HG02642 (cell line): ENCODE results near the gene CHML.

Experiments used
- ATAC-seq: cut with Tn5 transposase; IDR thresholded peaks from one replicate; pipeline ENCODE4 v1.9.1; 2021; ENCODE audit warnings: mild to moderate bottlenecking; ENCODE audit not compliant: unreplicated experiment, poor library complexity

CHML gene

DNA sequence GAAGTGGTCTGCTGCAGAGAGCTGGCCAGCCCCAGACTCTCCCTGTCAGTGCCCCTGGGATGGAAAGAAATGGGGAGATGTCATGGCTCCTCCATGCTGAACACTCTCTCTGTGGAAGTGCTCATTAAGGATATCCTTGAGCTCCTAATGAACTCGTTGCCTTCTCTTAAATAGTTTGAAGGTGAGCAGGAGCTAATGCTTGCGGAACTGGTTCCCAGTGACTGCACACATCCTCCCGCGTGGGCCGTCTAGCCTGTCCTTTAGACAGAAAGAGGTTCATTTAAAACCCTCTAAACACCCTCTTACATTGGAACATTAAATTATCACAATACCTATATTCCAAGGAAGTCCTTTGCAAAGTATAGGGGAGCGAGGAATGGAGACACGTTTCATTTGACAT, 6.0 kb upstream of the CHML start:
- no peak for ATAC-seq

GRCh38 chr1:241645199-241645598, 5.0 kb upstream of the CHML start:
- ATAC-seq: no peak

DNA sequence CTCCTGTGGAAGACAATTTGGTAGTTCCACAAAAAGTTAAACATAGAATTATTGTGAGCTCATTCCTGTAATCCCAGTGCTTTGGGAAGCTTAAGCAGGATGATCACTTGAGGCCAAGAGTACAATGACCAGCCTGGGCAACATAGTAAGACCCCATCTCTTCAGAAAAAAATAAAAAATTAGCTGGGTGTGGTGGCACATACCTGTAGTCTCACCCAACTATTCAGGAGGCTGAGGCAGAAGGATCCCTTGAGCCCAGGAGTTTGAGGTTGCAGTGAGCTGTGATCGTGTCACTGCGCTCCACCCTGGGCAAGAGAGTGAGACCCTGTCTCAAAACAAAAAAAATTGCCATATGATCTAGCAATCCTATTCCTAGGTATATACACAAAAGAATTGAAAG, 4.1 kb upstream of the CHML start:
- no peak for ATAC-seq

DNA sequence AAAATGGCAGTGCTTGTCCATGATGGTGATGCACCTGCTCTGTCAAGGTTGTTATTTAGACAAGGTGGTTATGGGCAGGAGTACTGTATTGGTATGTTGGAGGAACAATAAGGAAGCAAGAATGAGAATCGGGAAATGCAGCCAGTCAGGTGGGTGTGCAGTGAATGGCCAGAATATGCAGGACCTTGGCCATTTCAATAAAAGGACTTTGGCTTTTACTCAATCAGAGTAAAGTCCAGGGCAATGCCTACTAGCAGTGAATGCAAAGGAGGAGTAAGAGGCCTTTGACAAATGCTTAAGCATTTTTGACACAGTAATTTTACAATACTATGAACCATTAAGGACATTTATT, 2.4 kb upstream of the CHML start:
- ATAC-seq: no peak

DNA sequence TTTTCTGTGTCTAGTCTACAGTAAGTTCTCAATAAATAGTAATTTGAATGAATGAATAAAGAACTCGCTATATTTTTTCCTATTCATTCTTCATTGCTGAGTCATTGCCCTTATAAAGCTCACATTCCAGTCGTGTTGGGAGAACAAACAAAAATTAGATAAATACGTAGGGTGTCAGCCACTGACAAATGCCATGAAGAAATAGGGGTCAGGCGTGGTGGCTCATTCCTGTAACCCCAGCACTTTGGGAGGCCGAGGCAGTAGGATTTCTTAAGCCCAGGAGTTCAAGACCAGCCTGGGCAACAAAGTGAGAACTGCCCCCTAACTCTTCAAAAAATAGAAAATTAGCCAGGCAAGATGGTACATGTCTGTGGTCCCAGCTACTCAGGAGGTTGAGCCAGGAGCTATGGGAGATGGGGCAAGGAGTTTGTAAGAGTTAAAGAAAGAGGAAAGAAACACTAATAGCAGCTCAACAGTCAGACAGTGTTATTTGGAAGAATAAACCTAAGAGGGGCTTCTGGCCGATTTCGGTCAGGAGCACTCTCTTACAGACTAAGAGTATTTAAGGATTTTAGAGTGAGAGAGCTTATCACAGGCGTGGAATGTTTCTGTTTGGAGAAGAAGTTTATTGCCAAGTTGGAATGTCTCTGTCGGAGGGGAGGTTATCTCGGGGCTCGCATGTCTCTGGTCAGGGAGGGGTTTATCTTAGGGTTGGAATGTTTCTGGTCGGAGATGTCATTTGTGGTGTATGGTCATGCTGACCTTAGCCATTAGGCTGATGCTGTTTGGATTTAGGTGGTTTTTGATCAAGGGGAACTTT, 1.8 kb upstream of the CHML start:
- no peak for ATAC-seq

- no peak for ATAC-seq
Observed at GRCh38 chr1:241640867-241641622, 876 bp upstream of the CHML start.

DNA sequence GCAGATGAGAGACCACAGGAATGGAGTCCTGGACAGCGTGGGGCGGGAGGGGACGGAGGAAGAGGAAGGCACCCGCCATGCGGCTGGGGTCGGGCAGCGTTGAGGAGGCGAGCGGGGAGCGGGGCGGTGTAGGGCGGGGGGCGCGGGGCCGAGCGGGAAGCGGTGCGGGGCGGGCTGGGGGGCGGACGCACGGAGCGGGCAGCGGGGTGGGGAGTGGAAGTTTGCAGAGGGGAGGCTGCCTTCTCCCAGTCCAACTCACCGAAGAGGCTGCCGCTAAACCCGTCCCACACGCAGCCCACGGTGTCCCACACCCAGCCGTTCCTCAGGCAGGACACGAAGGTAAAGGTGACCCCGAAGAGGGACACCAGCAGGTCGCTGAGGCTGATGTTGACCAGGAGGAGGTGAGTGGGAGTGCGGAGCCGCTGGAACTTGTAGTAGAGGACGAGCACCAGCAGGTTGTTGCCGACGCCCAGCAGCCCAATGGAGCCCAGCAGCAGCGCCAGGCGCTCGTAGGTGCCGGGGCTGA, 483 bp downstream of the CHML start:
- peak; percentile 57 for ATAC-seq

- ATAC-seq: peak; percentile 0
Observed at GRCh38 chr1:241638909-241639622, 1.1 kb downstream of the CHML start.

GRCh38 chr1:241638099-241638682, 2.0 kb downstream of the CHML start:
- ATAC-seq: no peak

DNA sequence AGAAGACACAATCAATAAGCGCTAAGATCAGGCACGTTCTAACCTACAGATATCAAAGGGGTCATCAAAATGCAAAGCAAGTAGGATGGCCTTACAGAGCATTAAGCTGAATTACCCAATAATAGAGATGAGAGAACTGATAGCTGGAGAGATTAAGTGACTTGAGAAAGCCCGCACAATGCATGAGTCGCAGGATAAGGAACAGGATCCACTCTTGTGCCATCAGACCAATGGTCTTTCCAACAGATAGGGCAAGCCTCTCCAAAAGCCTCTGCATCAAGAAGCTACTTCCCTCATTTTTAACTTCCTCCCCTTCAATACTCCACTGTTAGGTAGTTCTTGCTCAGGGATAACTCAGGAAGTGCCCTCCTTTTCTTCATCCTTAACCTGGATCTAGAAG, 2.6 kb downstream of the CHML start:
- ATAC-seq: no peak

GRCh38 chr1:241637046-241637590, 3.1 kb downstream of the CHML start:
- no peak for ATAC-seq

GRCh38 chr1:241636291-241636690, 3.9 kb downstream of the CHML start:
- no peak for ATAC-seq

DNA sequence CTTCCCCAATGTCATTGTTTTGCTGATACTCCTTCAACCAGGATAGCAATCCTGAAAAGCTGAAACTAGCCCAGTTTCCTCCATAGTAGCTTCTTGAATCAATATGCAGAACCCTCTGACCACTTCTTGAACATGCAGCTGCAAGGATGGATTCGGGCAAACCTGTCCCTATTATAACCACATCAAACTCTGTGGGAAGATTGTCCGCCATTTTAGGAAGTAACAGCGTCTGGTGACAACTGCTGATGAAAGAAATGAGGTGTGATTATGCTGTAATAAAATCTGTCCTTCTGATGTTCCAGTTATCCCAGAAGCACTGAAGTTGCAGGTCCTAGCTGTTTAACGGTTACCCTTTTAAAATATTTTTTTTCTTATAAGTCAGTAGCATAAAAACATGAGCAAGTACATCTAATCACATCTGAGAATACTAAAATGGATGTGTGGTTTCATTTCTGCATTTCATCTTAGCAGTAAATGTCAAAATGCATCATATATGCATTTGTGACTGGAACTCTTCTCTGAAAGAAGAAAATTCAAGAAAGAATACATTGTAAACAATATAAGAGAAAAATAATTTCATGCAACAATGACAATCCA, 4.5 kb downstream of the CHML start:
- no peak for ATAC-seq

GRCh38 chr1:241632987-241633386, 7.2 kb downstream of the CHML start:
- ATAC-seq: no peak

- ATAC-seq: no peak
Observed at GRCh38 chr1:241631674-241632073, 8.5 kb downstream of the CHML start.

GRCh38 chr1:241630899-241631298, 9.3 kb downstream of the CHML start:
- no peak for ATAC-seq

DNA sequence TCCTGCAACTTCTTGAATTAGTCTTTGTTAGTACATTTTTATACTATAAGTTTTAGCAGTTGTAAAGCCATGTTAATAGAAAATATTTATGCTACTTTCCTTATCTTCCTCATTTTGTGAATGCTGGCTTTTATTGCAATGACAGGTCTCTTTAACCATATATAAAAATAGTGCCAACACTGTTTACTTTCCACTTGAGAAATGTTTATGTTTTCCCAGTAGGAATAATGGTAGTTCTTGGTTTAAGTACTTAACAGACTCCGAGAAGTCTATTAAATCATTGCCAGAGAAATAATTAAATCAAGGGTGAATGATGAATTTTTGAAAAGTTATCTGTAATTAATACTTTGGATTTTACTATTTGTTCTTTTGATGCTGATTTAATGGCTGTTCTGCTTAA, 9.7 kb downstream of the CHML start:
- no peak for ATAC-seq

DNA sequence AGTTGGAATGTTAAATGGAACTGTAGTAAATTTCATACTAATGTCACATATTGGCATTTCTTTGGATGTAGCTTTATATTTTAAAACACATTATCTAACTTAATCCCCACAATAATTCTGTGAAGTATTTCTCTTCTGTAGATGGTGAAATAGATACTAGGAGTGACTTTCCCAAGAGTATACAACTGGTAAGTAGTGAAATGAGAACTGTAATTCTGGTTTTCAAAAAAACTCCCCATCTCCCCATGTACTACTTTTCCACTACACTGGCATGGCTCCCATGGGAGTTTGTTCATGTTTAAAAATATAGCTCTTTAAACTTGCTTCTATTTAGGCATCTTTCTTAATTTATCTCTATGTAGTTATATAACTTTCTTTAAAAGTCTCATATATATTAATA, 10.2 kb downstream of the CHML start:
- no peak for ATAC-seq

DNA sequence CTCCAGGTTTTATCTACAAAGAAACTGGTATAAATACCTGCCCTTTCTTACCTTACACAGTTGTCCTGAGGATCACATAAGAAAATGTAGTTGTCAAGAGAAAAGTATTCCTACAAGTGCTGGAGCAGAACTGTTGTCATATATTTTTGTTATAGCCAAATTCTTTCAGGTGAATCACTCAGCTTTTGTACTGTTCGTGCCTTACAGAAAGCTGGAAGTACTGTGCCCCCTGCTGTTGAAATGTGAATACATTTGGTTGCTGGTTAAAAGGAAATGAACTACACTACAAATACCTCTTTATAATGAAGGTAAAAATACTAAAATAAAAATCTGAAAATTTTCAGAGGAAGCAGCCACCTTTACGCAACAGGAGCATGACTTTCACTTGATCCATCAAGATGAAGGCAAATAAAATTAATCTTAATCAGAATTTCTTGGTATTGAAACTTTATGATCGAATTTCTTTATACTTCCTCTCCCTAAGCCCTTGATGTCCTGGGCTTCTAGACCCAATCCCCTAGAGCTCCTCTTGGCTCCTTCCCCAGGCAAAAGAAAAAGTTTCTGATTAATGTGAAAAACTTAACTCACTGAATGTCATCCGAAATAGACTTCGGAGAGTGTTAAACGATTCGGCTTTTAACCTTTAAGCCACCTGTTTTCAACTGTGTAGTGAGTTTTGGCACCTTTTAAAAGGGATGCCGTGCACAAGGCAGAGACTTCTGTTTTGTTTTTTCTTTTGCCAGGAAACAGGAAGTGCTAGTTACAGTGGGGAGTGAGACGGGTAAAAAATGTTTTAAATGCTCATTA, 12.5 kb downstream of the CHML start:
- ATAC-seq: peak; percentile 75
